ENCODE results near the gene POU2F2. TPM values are rescaled to one million over a fixed set of nuclear protein-coding genes. Genes with fewer than 3 reads are reported as not detected.
A peak's percentile ranks its signal among the peaks of the same experiment; 100 is the strongest.

POU2F2 gene
- total RNA-seq, 3 donors from 2014 or later: 83.9 to 123 (median 85.7) TPM

GRCh38 chr19:42079276-42079669, 53.0 kb downstream of the POU2F2 start:
- Mint-ChIP-seq H3K4me3 (no peak overlapping the region), H3K27me3 (ENCODE audit: low read depth) (no peaks in the 10 kb centered on the region), H3K36me3 (ENCODE audit: insufficient read depth) (peaks cover 16% of the 10 kb centered on the region), H3K4me1 (ENCODE audit: low read depth) (peaks cover 43% of the 10 kb centered on the region), H3K9me3 (no peaks in the 10 kb centered on the region)
- ATAC-seq: no peak
- DNase-seq: no peak

GRCh38 chr19:42078538-42079275, 53.5 kb downstream of the POU2F2 start:
- Mint-ChIP-seq H3K9me3 (no peaks in the 10 kb centered on the region), H3K4me3 (peak overlapping the region; percentile 39), H3K36me3 (ENCODE audit: insufficient read depth) (peaks cover 16% of the 10 kb centered on the region), H3K27me3 (ENCODE audit: low read depth) (no peaks in the 10 kb centered on the region), H3K4me1 (ENCODE audit: low read depth) (peaks cover 43% of the 10 kb centered on the region)
- no peak for DNase-seq
- no peak for ATAC-seq

- no peak for DNase-seq
- Mint-ChIP-seq H3K36me3 (ENCODE audit: insufficient read depth) (peaks cover 16% of the 10 kb centered on the region), H3K4me3 (peak overlapping the region; percentile 98), H3K27me3 (ENCODE audit: low read depth) (no peaks in the 10 kb centered on the region), H3K9me3 (no peaks in the 10 kb centered on the region), H3K4me1 (ENCODE audit: low read depth) (peaks cover 43% of the 10 kb centered on the region)
- ATAC-seq: no peak
Measured at GRCh38 chr19:42078058-42078457, 54.2 kb downstream of the POU2F2 start.

- ATAC-seq: peak in 1 of 2 donors; percentile 19
- H3K27me3 Mint-ChIP-seq (ENCODE audit: low read depth): peaks cover 3% of the 10 kb centered on the region
- peaks cover 37% of the 10 kb centered on the region for H3K4me1 Mint-ChIP-seq (ENCODE audit: low read depth)
Measured at GRCh38 chr19:42076380-42076944, 55.8 kb downstream of the POU2F2 start.

GRCh38 chr19:42075616-42076379, 56.4 kb downstream of the POU2F2 start, which contains the start of gene ZNF574:
ZNF574 (plus strand) TSS chr19:42076166; CDS start chr19:42078607, 2,441 bp downstream.
- Mint-ChIP-seq H3K27me3 (ENCODE audit: low read depth) (peaks cover 3% of the 10 kb centered on the region), H3K9me3 (no peaks in the 10 kb centered on the region), H3K4me3 (peak within 1 kb of the TSS; percentile 98), H3K4me1 (ENCODE audit: low read depth) (peaks cover 33% of the 10 kb centered on the region), H3K36me3 (ENCODE audit: insufficient read depth) (peaks cover 6% of the 10 kb centered on the region)
- ATAC-seq: peak; percentile 96 to 97
- DNase-seq: peak; percentile 97

More at GRCh38 chr19:42076380-42076944, 55.8 kb downstream of the POU2F2 start:
- Mint-ChIP-seq H3K4me3 (peak overlapping the region; percentile 98), H3K9me3 (no peaks in the 10 kb centered on the region), H3K36me3 (ENCODE audit: insufficient read depth) (peaks cover 9% of the 10 kb centered on the region)
- peak; percentile 31 for DNase-seq

GRCh38 chr19:42075364-42075615, 57.0 kb downstream of the POU2F2 start:
- no peaks in the 10 kb centered on the region for H3K9me3 Mint-ChIP-seq
- peaks cover 6% of the 10 kb centered on the region for H3K27me3 Mint-ChIP-seq (ENCODE audit: low read depth)
- H3K4me1 Mint-ChIP-seq (ENCODE audit: low read depth): peaks cover 33% of the 10 kb centered on the region
- ATAC-seq (peak; percentile 2), DNase-seq (no peak)
- peaks cover 6% of the 10 kb centered on the region for H3K36me3 Mint-ChIP-seq (ENCODE audit: insufficient read depth)
- H3K4me3 Mint-ChIP-seq: peak overlapping the region; percentile 91

GRCh38 chr19:42074513-42075363, 57.5 kb downstream of the POU2F2 start:
- DNase-seq (no peak), ATAC-seq (no peak)
- Mint-ChIP-seq H3K27me3 (ENCODE audit: low read depth) (peaks cover 6% of the 10 kb centered on the region), H3K4me3 (peak overlapping the region; percentile 91), H3K4me1 (ENCODE audit: low read depth) (peaks cover 33% of the 10 kb centered on the region), H3K36me3 (ENCODE audit: insufficient read depth) (peaks cover 6% of the 10 kb centered on the region), H3K9me3 (no peaks in the 10 kb centered on the region)

GRCh38 chr19:42071247-42071646, 61.0 kb downstream of the POU2F2 start:
- Mint-ChIP-seq H3K4me1 (ENCODE audit: low read depth) (peaks cover 13% of the 10 kb centered on the region), H3K36me3 (ENCODE audit: insufficient read depth) (no peaks in the 10 kb centered on the region), H3K9me3 (no peaks in the 10 kb centered on the region), H3K27me3 (ENCODE audit: low read depth) (peaks cover 6% of the 10 kb centered on the region), H3K4me3 (no peak overlapping the region)
- DNase-seq (no peak), ATAC-seq (no peak)

- Mint-ChIP-seq H3K9me3 (no peaks in the 10 kb centered on the region), H3K4me1 (ENCODE audit: low read depth) (peaks cover 6% of the 10 kb centered on the region), H3K27me3 (ENCODE audit: low read depth) (peaks cover 11% of the 10 kb centered on the region), H3K4me3 (no peak within 1 kb of the TSS), H3K36me3 (ENCODE audit: insufficient read depth) (no peaks in the 10 kb centered on the region)
- DNase-seq (no peak), ATAC-seq (peak; percentile 39 to 48)
Measured at GRCh38 chr19:42069619-42070351, 62.5 kb downstream of the POU2F2 start, which contains the start of gene GRIK5. GRIK5 (minus strand) TSS chr19:42070206; CDS start chr19:42065770, 4,436 bp downstream.

GRCh38 chr19:42068756-42069571, 63.3 kb downstream of the POU2F2 start:
- DNase-seq (no peak), ATAC-seq (no peak)
- Mint-ChIP-seq H3K9me3 (no peaks in the 10 kb centered on the region), H3K27me3 (ENCODE audit: low read depth) (peaks cover 16% of the 10 kb centered on the region), H3K36me3 (ENCODE audit: insufficient read depth) (no peaks in the 10 kb centered on the region), H3K4me3 (no peak overlapping the region), H3K4me1 (ENCODE audit: low read depth) (peaks cover 2% of the 10 kb centered on the region)

GRCh38 chr19:42068361-42068755, 63.9 kb downstream of the POU2F2 start:
- ATAC-seq (no peak), DNase-seq (no peak)
- Mint-ChIP-seq H3K27me3 (ENCODE audit: low read depth) (peaks cover 16% of the 10 kb centered on the region), H3K9me3 (no peaks in the 10 kb centered on the region), H3K4me3 (no peak overlapping the region), H3K36me3 (ENCODE audit: insufficient read depth) (no peaks in the 10 kb centered on the region), H3K4me1 (ENCODE audit: low read depth) (peaks cover 2% of the 10 kb centered on the region)

- H3K4me1 Mint-ChIP-seq (ENCODE audit: low read depth): peaks cover 2% of the 10 kb centered on the region
- no peak overlapping the region for H3K4me3 Mint-ChIP-seq
- no peaks in the 10 kb centered on the region for H3K9me3 Mint-ChIP-seq
- no peaks in the 10 kb centered on the region for H3K36me3 Mint-ChIP-seq (ENCODE audit: insufficient read depth)
- H3K27me3 Mint-ChIP-seq (ENCODE audit: low read depth): peaks cover 16% of the 10 kb centered on the region
- no peak for DNase-seq
- ATAC-seq: no peak
Measured at GRCh38 chr19:42067315-42067888, 64.8 kb downstream of the POU2F2 start.

All from activated T-cell treated with anti-CD3 and anti-CD28 coated beads, Interleukin-2, amount 50 U/mL, for 4 hours (primary cell).